Progenitor cell of endocrine pancreas (in vitro differentiated cells): ENCODE measurements around the gene NCOA1. TPM values are rescaled to one million over a fixed set of nuclear protein-coding genes. Genes with fewer than 3 reads are reported as not detected.

ENCODE experiments used
- DNase-seq: peaks from one replicate; pipeline ENCODE4 v3.0.0; 2021; ENCODE audit warnings: low spot score; ENCODE audit not compliant: unreplicated experiment
- H3K27ac Mint-ChIP-seq: 2 replicates; pipeline ENCODE4 v1.8.0; 2021; ENCODE audit warnings: mild to moderate bottlenecking, moderate library complexity, mixed read lengths
- H3K27me3 Mint-ChIP-seq: 2 replicates; pipeline ENCODE4 v1.8.0; 2021; ENCODE audit warnings: mixed read lengths
- H3K36me3 Mint-ChIP-seq: 2 replicates; pipeline ENCODE4 v1.8.0; 2022; ENCODE audit warnings: mixed read lengths; ENCODE audit not compliant: insufficient read depth
- H3K4me1 Mint-ChIP-seq: 2 replicates; pipeline ENCODE4 v1.8.0; 2021; ENCODE audit warnings: low read depth, mixed read lengths
- H3K4me3 Mint-ChIP-seq: 2 replicates; pipeline ENCODE4 v1.8.0; 2021; ENCODE audit warnings: low read depth, mild to moderate bottlenecking, moderate library complexity, mixed read lengths
- H3K9me3 Mint-ChIP-seq: 2 replicates; pipeline ENCODE4 v1.8.0; 2021; ENCODE audit warnings: low read depth, mixed read lengths
- total RNA-seq: library from RNA; stranded (reverse); gene quantifications from 2 replicates; pipeline ENCODE4 v1.2.1, GENCODE V29; 2021
- TF ChIP-seq, protein P1 (sequence below): fragments of 200-600 bp; sonication (generic); IDR thresholded peaks from one replicate; pipeline ENCODE4 v1.5.0; 2021; ENCODE audit warnings: antibody characterized with exemption, mild to moderate bottlenecking; ENCODE audit not compliant: unreplicated experiment

The NCOA1 gene
- total RNA-seq, 1 donor from 2014 or later: 32.3 TPM

DNA sequence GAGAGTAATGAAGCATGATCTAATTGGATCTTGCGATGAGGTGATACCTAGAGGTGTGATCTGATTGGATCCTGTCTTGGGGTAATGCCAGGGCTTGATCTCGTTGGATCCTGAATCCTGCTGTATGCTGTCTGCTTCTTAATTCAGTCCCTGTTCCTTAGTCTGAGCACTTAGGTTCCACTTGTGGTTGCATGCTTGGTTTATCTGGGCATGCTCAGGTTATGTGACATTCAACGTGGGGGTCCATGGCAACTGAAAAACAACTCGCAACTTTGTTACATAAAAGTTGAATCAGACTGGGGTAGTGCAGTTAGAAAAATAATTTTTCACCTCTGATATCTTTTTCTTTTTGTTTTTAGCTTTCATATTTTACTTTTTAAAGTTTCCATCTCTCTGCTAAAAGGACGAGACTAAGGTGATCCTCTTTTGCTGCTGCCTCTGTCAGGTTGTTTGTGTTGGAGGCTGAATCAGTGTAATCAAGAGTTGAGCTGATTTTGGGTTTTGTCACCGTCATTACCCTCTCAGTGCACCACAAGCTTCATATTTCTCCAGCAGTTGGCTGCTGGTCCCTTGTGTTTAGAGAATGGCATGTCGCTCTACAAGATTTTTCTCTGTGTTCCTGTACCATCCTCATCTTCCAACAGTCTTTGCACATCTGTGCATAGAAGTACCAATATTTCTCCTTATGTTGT lies 67.9 kb downstream of the NCOA1 start:
- Mint-ChIP-seq H3K4me3 (no peak overlapping the region), H3K9me3 (peaks cover 18% of the 10 kb centered on the region), H3K27me3 (no peaks in the 10 kb centered on the region), H3K27ac (no peak overlapping the region), H3K4me1 (peaks cover 1% of the 10 kb centered on the region), H3K36me3 (peaks cover 27% of the 10 kb centered on the region)
- TF ChIP-seq, protein P1, sequence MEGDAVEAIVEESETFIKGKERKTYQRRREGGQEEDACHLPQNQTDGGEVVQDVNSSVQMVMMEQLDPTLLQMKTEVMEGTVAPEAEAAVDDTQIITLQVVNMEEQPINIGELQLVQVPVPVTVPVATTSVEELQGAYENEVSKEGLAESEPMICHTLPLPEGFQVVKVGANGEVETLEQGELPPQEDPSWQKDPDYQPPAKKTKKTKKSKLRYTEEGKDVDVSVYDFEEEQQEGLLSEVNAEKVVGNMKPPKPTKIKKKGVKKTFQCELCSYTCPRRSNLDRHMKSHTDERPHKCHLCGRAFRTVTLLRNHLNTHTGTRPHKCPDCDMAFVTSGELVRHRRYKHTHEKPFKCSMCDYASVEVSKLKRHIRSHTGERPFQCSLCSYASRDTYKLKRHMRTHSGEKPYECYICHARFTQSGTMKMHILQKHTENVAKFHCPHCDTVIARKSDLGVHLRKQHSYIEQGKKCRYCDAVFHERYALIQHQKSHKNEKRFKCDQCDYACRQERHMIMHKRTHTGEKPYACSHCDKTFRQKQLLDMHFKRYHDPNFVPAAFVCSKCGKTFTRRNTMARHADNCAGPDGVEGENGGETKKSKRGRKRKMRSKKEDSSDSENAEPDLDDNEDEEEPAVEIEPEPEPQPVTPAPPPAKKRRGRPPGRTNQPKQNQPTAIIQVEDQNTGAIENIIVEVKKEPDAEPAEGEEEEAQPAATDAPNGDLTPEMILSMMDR: no peak
- DNase-seq: no peak

DNA sequence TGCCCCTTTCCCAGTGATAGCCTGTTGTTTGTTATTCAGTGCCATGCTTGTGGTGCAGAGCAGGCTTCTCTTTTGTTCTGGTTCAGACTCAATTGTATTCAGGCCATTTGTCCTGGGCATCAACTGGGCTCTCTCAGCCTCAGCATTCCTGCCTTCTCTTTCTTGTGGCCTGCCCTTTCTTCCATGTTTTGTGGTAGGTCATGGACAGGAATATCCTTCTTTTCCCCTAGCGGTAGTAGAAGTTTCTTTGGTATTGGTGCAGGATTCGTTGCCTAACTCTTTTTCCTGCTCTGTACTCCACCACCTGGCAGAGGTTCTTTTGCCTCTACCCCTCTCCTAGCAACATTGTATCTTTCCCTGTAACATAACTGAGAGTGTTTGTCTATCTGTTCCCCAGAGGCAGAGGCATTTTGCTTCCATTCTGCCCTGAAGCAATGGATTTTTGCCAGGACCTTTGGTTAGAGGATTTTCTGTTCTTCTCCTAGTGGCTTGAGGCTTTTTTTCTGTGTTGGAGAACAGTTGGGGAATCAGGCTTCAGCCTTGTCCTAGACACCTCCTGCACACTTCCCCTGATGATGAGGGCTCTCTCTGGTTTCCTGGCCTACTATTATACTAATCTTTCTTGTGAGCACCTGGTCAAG lies 68.5 kb downstream of the NCOA1 start:
- Mint-ChIP-seq H3K4me1 (peaks cover 1% of the 10 kb centered on the region), H3K36me3 (peaks cover 25% of the 10 kb centered on the region), H3K4me3 (no peak overlapping the region), H3K9me3 (peaks cover 15% of the 10 kb centered on the region), H3K27ac (no peak overlapping the region), H3K27me3 (no peaks in the 10 kb centered on the region)
- TF ChIP-seq, protein P1: no peak
- DNase-seq: no peak

DNA sequence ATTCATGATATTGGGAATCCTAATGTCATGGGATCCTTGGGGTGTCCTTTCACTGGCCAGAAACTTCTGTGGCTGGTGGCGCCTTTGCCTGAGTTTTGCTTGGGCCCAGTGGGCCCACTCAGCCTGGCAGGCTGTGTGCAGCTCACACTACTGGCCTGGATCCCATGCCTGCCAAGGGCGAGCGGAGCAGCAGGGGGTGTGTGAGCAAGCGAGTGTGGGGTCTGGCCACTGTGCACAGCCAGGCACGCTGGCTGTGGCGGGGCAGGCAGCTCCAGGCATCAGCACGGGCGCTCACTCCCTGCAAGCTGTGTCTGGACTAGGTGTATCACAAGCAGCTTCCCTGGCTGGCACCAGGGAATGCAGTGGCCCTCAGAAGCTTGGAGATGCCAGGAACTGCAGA lies 74.5 kb downstream of the NCOA1 start:
- no peak overlapping the region for H3K4me3 Mint-ChIP-seq
- peaks cover 8% of the 10 kb centered on the region for H3K9me3 Mint-ChIP-seq
- TF ChIP-seq, protein P1: no peak
- peaks cover 20% of the 10 kb centered on the region for H3K36me3 Mint-ChIP-seq
- no peaks in the 10 kb centered on the region for H3K27me3 Mint-ChIP-seq
- DNase-seq: no peak
- H3K4me1 Mint-ChIP-seq: peaks cover 7% of the 10 kb centered on the region
- no peak overlapping the region for H3K27ac Mint-ChIP-seq

DNA sequence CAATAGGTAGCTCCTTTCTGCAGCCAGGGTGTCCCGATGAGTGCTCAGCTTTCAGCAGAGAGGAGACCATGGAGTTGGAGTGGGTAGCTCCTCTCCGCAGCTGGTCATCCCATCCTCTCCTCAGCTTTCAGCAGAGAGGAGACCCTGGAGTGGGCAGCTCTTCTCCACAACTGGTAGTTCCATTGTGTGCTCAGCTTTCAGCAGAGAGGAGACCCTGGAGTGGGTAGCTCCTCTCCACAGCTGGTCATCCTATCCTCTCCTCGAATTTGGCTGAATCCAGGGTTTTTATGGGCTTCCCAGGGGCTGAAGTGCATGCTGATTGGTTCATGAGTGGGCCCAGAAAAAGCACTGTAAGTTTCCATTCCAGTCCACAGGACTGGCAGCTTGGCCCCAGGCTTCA lies 75.2 kb downstream of the NCOA1 start:
- peaks cover 11% of the 10 kb centered on the region for H3K4me1 Mint-ChIP-seq
- TF ChIP-seq, protein P1: no peak
- H3K9me3 Mint-ChIP-seq: peaks cover 8% of the 10 kb centered on the region
- no peaks in the 10 kb centered on the region for H3K27me3 Mint-ChIP-seq
- H3K36me3 Mint-ChIP-seq: peaks cover 20% of the 10 kb centered on the region
- no peak overlapping the region for H3K4me3 Mint-ChIP-seq
- no peak overlapping the region for H3K27ac Mint-ChIP-seq
- no peak for DNase-seq

DNA sequence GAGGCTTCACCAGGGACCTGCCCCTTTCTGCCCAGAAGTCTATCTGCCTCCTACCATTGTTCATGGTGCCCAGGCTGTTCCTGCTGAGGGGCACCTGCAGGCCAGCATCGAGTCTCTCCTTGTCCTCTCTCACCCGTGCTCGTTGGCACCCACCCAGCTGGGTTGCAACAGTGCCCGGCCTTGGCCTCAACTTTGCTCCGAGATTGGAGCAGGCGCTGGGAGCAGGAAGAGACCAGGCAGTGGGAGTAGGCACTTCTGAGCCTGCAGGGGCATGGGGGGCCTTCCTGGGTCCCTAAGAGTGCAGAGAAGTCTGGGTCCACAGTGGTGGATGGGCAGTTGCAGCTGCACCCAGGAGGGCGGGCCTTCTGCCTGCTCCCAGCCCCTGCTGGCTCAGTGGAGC lies 75.6 kb downstream of the NCOA1 start:
- Mint-ChIP-seq H3K27me3 (no peaks in the 10 kb centered on the region), H3K4me3 (no peak overlapping the region), H3K4me1 (peaks cover 13% of the 10 kb centered on the region), H3K36me3 (peaks cover 20% of the 10 kb centered on the region), H3K9me3 (peaks cover 8% of the 10 kb centered on the region), H3K27ac (no peak overlapping the region)
- TF ChIP-seq, protein P1: no peak
- DNase-seq: no peak
